Nucleus accumbens (tissue), 56 donors: ENCODE results near the gene NFE2L3.
"Not testable (repeated sequence)": the region's sequence is repeated elsewhere in the genome, so short reads cannot be mapped to it uniquely, and the experiment has no call there.

ENCODE experiments used
- DNase-seq, 56 donors: peaks; one replicate each; lab custom pipeline; 2025; lab: John Stamatoyannopoulos, UW

Gene NFE2L3

GRCh38 chr7:26183545-26184280 is 31.7 kb downstream of the NFE2L3 start:
- DNase-seq, result no peak

GRCh38 chr7:26184281-26185101 is 32.5 kb downstream of the NFE2L3 start:
- DNase-seq, result not testable (repeated sequence)

- DNase-seq, result no peak
Observed at GRCh38 chr7:26185131-26185843, 33.3 kb downstream of the NFE2L3 start.

GRCh38 chr7:26185844-26186180 is 33.8 kb downstream of the NFE2L3 start:
- DNase-seq, result no peak

- DNase-seq, result no peak
Observed at GRCh38 chr7:26186364-26187311, 34.6 kb downstream of the NFE2L3 start.

- DNase-seq, result no peak
Observed at GRCh38 chr7:26187380-26188205, 35.6 kb downstream of the NFE2L3 start.

GRCh38 chr7:26188206-26188956 is 36.4 kb downstream of the NFE2L3 start:
- DNase-seq, result no peak

- DNase-seq, result no peak
Observed at GRCh38 chr7:26188957-26189541, 37.1 kb downstream of the NFE2L3 start.

GRCh38 chr7:26189697-26190096 is 37.7 kb downstream of the NFE2L3 start:
- no peak for DNase-seq

GRCh38 chr7:26190417-26190869 is 38.4 kb downstream of the NFE2L3 start:
- no peak for DNase-seq

- DNase-seq, result no peak
Observed at GRCh38 chr7:26191233-26191973, 39.4 kb downstream of the NFE2L3 start.

- DNase-seq, result no peak
Observed at GRCh38 chr7:26191974-26192479, 40.0 kb downstream of the NFE2L3 start.

GRCh38 chr7:26192485-26193087 is 40.6 kb downstream of the NFE2L3 start:
- no peak for DNase-seq

GRCh38 chr7:26193432-26194207 is 41.6 kb downstream of the NFE2L3 start:
- no peak for DNase-seq

- DNase-seq, result not testable (repeated sequence)
Observed at GRCh38 chr7:26194764-26195163, 42.8 kb downstream of the NFE2L3 start.

- DNase-seq, result no peak
Observed at GRCh38 chr7:26195182-26195581, 43.2 kb downstream of the NFE2L3 start.
